ENCODE results near the gene USP46.
A peak's percentile ranks its signal among the peaks of the same experiment; 100 is the strongest.

The USP46 gene, protein sequence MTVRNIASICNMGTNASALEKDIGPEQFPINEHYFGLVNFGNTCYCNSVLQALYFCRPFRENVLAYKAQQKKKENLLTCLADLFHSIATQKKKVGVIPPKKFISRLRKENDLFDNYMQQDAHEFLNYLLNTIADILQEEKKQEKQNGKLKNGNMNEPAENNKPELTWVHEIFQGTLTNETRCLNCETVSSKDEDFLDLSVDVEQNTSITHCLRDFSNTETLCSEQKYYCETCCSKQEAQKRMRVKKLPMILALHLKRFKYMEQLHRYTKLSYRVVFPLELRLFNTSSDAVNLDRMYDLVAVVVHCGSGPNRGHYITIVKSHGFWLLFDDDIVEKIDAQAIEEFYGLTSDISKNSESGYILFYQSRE

GRCh38 chr4:52659001-52659721 is at the start of gene USP46:
USP46 (minus strand) TSS chr4:52659301; CDS start chr4:52659150, 151 bp downstream.
- peak within 1 kb of the TSS; percentile 90 for H3K4me3 ChIP-seq (ENCODE audit: low read length)
- TF ChIP-seq ZNF274 (IDR thresholded peaks at IDR 0.05; ENCODE audit: low read depth, low read length) = no peak

- no peak for TF ChIP-seq ZNF274 (IDR thresholded peaks at IDR 0.05; ENCODE audit: low read depth, low read length)
These were observed 45.6 kb upstream of the USP46 start for GRCh38 chr4:52704661-52705060.

GRCh38 chr4:52704133-52704532 is 45.0 kb upstream of the USP46 start:
- no peak overlapping the region for H3K4me3 ChIP-seq (ENCODE audit: low read length)
- no peak for TF ChIP-seq ZNF274 (IDR thresholded peaks at IDR 0.05; ENCODE audit: low read depth, low read length)

More at GRCh38 chr4:52704661-52705060, 45.6 kb upstream of the USP46 start:
- no peak overlapping the region for H3K4me3 ChIP-seq (ENCODE audit: low read length)

- H3K4me3 ChIP-seq (ENCODE audit: low read length) = no peak overlapping the region; the same call in 1 of the 2 replicates
- no peak for TF ChIP-seq ZNF274 (IDR thresholded peaks at IDR 0.05; ENCODE audit: low read depth, low read length)
These were observed 42.1 kb upstream of the USP46 start for GRCh38 chr4:52701207-52701606.

GRCh38 chr4:52694936-52695335 is 35.8 kb upstream of the USP46 start:
- no peak for TF ChIP-seq ZNF274 (IDR thresholded peaks at IDR 0.05; ENCODE audit: low read depth, low read length)
- no peak overlapping the region for H3K4me3 ChIP-seq (ENCODE audit: low read length)

- no peak overlapping the region for H3K4me3 ChIP-seq (ENCODE audit: low read length)
- no peak for TF ChIP-seq ZNF274 (IDR thresholded peaks at IDR 0.05; ENCODE audit: low read depth, low read length)
These were observed 34.4 kb upstream of the USP46 start for GRCh38 chr4:52693492-52693891.

DNA sequence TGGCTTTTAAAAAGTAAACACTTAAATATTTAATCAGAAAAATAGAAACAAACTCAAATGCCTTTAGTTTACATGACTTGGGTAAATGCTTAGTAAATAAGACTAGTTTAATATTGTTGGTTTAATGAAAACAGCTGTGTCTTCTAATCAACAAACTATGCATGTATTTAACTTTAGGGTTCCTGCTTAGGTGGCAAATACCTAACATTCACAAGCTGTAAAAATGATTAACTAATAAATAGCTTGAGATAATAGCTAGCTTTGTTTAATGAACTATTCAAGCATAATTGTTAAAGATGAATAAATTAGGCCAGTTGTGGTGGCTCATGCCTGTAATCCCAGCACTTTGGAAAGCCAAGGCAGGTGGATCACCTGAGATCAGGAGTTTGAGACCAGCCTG is 30.0 kb upstream of the USP46 start:
- H3K4me3 ChIP-seq (ENCODE audit: low read length) = no peak overlapping the region
- TF ChIP-seq ZNF274 (IDR thresholded peaks at IDR 0.05; ENCODE audit: low read depth, low read length) = no peak

DNA sequence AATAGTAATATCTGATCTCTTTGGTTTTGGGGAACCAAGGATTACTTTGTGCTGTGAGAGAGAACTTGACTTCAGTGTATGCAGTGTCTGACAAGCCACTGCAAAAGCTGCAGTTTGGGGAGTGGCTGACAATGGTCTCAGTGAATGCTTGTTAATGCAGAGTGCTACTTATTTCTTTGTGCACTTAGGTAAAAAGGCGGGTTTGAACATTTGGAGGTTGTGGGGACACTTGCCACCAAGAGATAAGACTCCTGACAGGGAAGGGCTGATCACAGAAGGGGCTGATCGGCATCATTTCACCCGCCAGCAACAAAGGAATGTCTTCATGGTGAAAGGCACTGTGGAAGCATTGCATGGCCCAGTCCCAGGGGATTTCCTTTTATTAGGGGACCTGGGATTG is 28.6 kb upstream of the USP46 start:
- TF ChIP-seq ZNF274 (IDR thresholded peaks at IDR 0.05; ENCODE audit: low read depth, low read length) = no peak
- no peak overlapping the region for H3K4me3 ChIP-seq (ENCODE audit: low read length)

DNA sequence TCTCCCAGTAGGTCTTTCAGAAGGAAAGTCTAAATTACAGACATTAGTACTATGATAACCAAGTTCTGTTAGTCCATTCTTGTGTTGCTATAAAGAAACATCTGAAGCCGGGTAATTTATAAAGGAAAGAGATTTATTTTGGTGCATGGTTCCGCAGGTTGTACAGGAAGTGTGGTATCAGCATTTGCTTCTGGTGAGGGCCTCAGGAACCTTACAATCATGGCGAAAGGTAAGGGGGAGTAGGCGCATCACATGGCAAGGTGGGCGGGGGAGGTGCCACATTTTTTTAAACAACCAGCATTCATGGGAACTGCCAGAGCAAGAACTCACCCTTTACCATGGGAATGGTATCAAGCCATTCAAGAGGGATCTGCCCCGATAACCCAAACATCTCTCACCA is 26.2 kb upstream of the USP46 start:
- no peak for TF ChIP-seq ZNF274 (IDR thresholded peaks at IDR 0.05; ENCODE audit: low read depth, low read length)

DNA sequence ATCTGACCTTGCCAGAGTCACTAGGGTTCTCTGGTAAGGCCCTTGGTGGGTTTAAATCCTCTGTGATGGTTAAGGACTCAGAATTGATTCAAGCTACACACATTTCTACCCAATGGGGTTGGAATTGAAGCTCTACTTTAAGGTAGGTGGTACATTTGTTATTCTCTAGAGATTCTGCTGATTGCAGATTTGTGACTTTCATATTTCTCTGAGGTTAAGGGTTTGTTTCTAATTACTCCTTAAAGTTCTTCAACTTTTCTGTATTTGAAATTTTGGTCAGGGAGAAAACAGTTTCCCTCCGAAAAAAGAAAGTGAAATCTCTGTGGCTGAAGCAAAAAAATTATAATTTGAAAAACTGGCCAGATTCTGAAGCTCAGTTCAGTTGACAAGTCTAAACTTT is 25.8 kb upstream of the USP46 start:
- TF ChIP-seq ZNF274 (IDR thresholded peaks at IDR 0.05; ENCODE audit: low read depth, low read length) = no peak
- H3K4me3 ChIP-seq (ENCODE audit: low read length) = no peak overlapping the region

More for the DNA sequence above, 26.2 kb upstream of the USP46 start:
- H3K4me3 ChIP-seq (ENCODE audit: low read length) = no peak overlapping the region

GRCh38 chr4:52680381-52680780 is 21.3 kb upstream of the USP46 start:
- no peak for TF ChIP-seq ZNF274 (IDR thresholded peaks at IDR 0.05; ENCODE audit: low read depth, low read length)

DNA sequence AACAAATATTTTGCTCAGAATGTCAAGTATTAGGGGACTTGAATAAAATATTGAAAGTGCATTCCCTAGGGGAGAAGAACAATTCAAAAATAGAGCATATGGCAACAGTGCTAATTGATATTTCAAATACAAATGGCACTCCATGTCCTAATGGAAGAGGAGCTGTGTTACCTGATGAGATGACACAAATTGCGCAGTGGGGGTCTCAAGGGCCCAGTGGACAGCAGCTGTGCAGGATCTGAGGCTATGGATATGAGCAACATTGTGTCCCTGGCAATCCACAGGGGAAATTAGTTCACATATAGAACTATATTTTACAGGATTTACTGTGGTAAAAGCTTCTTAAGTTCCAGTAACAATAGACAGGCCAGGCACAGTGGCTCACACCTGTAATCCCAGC is 17.4 kb upstream of the USP46 start:
- TF ChIP-seq ZNF274 (IDR thresholded peaks at IDR 0.05; ENCODE audit: low read depth, low read length) = no peak
- H3K4me3 ChIP-seq (ENCODE audit: low read length) = no peak overlapping the region

More at GRCh38 chr4:52680381-52680780, 21.3 kb upstream of the USP46 start:
- no peak overlapping the region for H3K4me3 ChIP-seq (ENCODE audit: low read length)

- H3K4me3 ChIP-seq (ENCODE audit: low read length) = no peak overlapping the region
- TF ChIP-seq ZNF274 (IDR thresholded peaks at IDR 0.05; ENCODE audit: low read depth, low read length) = no peak
These were observed 16.0 kb upstream of the USP46 start for GRCh38 chr4:52675111-52675510.

DNA sequence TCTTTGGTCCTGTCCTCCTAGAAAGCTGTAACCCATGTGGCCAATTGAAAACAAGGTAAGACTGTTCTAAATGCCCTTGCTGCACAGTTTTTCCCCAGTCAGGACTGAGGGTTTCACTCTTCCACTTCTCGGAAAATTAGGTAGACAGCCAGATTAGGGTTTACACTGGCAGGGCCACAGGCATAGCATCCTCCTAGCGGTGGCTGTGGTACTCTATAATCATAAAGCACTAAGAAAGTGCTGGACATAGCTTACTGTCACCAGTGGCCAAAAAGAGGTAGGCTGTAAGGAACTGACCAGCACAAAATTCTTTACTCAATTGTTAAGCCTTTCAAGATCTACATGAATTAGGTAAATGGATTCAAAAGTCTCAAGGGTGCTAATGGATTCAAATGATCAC is 11.6 kb upstream of the USP46 start:
- TF ChIP-seq ZNF274 (IDR thresholded peaks at IDR 0.05; ENCODE audit: low read depth, low read length) = no peak
- H3K4me3 ChIP-seq (ENCODE audit: low read length) = no peak overlapping the region

GRCh38 chr4:52670121-52670520 is 11.0 kb upstream of the USP46 start:
- TF ChIP-seq ZNF274 (IDR thresholded peaks at IDR 0.05; ENCODE audit: low read depth, low read length) = no peak
- no peak overlapping the region for H3K4me3 ChIP-seq (ENCODE audit: low read length)
